Skin of body (tissue), 2 donors: ENCODE results near the gene YPEL4. TPM values are rescaled to one million over a fixed set of nuclear protein-coding genes. Genes with fewer than 3 reads are reported as not detected.
"Not testable (repeated sequence)": the region's sequence is repeated elsewhere in the genome, so short reads cannot be mapped to it uniquely, and the experiment has no call there.

Experiments
- DNase-seq: peaks from one replicate; lab custom pipeline; 2025; lab: John Stamatoyannopoulos, UW
- total RNA-seq: library from RNA; depleted of rRNA; stranded (reverse); fragments of >200 nt; gene quantifications from one replicate; pipeline ENCODE4 v1.2.3, GENCODE V29; 2014

YPEL4 gene, protein sequence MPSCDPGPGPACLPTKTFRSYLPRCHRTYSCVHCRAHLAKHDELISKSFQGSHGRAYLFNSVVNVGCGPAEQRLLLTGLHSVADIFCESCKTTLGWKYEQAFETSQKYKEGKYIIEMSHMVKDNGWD
- total RNA-seq = 1.1 TPM

DNA sequence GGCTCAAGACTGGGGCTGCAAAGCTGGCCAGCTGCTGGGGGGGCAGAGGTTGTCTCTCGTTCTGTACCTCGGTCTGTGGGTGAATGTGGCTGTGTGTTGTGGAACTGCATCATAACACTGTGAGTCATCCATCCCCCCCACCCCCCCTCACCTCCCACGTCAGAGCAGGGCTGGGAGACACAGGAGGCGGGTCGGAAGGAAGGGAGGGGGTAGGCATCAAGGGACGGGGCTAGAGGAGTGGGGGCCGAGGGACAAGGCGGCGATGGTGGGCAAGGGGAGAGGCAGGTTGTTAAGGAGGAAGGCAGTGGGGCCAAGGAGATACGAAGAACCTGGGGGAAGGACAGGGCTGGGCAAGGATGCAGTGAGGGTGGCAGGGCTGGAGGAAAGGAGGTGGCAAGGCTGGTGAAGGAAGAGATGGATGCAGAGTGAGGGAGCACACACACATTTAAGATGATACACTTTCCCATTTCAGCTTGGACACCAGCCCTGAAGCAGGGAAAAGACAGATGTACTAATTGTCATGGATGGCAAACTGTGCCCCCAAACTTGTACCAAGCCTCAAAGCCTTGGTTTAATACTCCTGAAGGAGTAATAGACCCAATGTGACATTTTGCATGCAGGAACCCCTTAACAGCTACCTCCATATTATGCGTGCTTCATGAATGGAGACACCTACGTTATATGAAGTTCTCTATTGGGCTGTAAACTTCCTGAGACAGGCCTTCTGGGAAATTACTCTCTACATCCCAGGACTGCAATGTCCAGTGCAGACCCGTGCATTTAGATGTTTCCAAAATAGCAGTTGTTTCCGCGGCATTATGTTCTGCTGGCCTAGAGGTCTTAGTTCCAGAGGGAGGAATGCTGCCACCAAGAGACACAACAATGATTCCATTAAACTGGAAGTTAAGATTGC is at the start of gene YPEL4:
TSS of gene YPEL4 (minus strand) at position 87 of the 913 bp plus-strand sequence. CDS start 2,805 bp downstream, outside the sequence.
- DNase-seq = peak; percentile 55

DNA sequence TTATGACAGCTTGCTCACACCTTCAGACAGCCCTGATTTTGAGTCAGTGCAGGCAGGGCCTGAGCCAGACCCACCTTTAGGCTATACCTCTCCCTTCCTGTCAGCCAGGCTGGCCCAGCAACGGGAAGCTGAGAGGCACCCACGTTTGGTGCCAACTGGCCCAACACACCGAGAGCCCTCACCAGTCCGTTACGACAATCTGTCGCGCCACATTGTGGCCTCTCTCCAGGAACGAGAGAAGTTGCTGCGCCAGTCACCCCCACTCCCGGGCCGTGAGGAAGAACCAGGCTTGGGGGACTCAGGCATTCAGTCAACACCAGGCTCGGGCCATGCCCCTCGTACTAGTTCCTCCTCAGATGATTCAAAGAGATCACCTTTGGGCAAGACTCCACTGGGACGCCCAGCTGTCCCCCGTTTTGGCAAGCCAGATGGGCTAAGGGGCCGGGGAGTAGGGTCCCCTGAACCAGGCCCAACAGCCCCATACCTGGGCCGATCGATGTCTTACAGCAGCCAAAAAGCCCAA is 49.2 kb upstream of the YPEL4 start:
- no peak for DNase-seq

DNA sequence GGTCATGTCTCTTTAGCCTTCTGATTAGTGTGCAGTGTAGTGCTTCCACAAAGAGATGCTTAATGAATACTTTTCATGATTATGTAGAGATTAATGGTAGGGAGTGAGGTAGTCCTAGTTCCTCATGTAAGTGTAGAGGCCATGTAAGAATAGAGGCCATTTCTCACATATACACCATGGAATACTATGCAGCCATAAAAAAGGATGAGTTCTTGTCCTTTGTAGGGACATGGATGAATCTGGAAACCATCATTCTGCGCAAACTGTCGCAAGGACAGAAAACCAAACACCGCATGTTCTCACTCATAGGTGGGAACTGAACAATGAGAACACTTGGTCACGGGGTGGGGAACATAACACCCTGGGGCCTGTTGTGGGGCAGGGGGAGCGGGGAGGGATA is 40.8 kb upstream of the YPEL4 start:
- not testable (repeated sequence) for DNase-seq

DNA sequence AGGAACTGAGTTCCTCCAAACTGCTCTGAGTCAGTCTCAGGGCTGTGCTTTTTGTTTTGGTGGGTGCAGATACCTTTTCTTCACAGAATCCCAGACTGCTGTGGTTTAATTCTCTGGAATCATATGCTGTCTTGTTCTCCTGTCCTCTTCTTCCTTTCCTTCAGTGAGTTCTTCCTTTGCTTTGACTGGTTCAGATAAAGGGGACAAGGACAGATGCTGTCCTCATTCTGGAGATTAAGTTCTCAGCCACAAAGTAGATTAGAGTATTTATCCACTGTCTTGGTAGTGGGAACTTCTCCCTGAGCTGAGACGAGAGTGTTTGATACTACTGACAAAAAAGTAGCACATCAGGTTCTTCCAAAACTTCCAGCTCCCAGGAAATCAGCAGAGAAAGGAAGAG is 31.5 kb upstream of the YPEL4 start:
- DNase-seq = no peak

DNA sequence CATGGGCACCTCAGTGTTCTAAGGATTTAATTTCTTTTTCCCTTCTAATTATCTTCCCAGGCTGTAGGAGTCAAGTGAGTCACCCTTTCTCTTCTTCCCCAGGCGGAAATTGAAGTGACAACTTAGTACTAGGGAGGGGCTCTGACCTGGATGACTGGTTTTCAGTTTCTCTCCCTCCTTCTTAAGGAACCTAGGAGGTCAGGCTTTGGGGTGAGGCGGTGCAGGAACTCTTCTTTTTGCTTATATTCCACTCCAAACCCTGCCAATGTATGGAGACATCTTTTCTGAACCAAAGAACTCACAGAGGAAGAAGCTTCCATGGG is 30.8 kb upstream of the YPEL4 start:
- no peak for DNase-seq

DNA sequence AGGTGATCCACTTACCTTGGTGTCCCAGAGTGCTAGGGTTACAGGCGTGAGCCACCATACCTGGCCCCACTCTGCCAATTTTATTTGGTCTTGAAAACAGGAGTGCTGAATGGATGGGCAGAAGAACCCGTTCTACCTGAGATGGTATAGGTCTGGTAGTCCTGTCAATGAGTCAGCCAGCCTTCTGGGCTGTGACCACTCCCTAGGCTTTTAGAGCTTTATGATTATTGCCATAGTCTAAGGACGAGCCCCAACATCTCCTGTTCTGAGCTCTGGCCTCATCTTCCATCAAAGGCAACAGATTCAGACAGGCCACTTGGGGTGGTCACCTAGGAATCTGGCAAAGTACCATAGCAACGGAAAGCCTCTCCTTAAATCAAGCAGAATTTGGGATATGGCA is 29.7 kb upstream of the YPEL4 start:
- no peak for DNase-seq

DNA sequence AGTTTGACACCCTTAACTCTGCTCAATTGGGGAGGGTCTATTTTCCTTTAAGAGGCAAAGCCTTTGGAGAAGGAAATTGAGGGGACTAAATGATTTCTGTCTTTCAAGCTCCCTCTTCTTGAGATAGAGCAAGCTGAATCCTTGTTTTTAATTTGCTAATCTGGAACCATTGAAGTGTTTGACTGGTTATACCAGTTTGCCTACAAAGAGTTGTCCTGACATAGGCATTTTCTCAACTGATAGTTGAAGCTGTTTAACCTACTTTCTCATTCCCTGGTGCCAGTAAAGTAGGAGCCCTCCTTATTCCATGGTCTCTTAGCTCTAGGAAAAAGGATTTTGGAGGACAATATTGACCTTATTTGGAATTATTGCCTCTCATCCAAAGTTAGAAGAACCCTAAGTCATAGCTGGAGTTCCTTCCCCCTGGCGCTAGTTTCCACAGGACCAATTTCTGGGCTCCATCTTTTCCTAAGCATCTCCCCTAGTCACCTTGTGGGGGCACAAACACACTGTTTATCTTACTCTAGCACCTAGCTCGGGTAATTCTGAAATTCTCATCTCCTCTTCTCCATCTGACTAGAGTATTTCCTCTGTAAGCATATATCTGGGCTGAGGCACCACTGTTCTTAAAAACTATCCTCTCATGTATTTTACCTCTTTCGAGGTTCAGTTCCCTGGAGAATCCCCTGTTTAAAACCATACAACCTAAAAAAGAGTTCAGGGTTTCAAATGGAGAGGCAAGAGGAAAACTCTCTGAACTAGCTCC is 25.6 kb upstream of the YPEL4 start:
- DNase-seq = no peak

DNA sequence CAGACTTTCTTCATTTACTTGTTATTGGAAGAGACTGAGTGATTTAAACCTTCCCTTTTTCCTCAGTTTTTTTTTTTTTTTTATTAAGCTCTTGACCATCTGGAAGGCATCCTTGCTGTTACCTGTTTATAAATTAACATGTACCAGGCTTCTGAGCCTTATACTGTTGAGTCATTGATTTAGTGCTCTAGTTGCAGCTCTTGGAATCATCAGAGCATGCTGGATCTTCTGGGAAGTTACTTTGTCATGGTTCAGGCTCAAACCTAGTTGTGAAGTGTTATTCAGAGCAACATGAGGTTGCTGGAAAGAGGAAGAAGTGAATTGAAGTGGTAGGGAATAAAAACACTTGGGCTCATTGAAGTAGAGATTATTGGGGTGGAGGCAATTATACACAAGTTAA is 24.5 kb upstream of the YPEL4 start:
- no peak for DNase-seq

DNA sequence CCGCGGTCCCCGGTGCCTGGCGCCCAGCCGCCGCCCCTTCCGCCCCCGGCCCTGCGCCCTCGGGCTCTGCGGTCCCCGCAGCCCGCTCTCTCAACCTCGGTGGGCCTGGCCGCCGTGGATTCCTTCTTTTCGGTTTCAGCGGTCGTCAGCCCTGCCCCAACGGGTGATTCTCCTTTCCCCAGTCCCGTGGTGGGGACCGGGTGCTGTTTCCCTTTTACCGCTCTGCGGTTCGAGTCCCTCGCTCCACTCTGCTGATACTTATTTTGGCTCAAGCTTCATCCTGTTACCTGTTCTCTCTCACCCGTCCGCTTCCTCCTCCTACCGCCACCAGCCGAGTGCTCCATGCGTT is 18.7 kb upstream of the YPEL4 start:
- no peak for DNase-seq

DNA sequence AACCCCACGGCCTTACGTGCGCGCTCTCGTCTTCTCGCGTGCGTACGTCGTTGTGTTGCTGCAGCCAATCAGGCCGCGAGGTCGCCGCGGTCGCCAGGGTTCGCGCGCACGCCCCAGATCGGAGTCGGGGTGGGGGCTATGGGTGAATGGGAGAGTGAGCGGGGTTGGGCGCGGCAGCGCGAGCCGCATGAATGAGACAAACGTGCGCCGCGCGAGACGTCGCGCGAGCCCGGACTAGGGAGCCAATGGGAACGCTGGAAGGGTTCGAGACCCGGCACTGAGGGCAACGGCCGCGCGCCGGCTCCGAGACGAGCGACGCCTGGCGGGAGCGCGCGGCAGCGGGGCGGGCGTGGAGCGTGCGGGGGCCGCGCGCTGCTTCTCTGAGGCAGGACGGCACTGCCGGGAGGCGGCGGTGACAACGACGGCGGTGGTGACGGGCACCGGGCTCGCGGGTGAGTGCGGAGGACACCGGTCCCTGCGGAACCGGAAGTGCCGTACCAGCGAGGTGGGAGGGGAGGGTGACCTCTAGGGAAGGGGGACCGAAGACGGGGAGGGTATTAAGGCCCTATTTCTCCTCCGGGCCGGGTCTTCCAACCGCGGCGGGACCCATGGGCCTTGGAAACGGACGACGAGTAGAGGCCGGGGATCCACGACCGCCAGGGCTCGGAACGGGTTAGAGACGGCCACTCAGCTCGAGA is 18.2 kb upstream of the YPEL4 start, which contains the start of gene ZDHHC5:
TSS of gene ZDHHC5 (plus strand) at position 379 of the 698 bp plus-strand sequence. CDS start 4,977 bp downstream, outside the sequence.
- DNase-seq = peak; percentile 100

DNA sequence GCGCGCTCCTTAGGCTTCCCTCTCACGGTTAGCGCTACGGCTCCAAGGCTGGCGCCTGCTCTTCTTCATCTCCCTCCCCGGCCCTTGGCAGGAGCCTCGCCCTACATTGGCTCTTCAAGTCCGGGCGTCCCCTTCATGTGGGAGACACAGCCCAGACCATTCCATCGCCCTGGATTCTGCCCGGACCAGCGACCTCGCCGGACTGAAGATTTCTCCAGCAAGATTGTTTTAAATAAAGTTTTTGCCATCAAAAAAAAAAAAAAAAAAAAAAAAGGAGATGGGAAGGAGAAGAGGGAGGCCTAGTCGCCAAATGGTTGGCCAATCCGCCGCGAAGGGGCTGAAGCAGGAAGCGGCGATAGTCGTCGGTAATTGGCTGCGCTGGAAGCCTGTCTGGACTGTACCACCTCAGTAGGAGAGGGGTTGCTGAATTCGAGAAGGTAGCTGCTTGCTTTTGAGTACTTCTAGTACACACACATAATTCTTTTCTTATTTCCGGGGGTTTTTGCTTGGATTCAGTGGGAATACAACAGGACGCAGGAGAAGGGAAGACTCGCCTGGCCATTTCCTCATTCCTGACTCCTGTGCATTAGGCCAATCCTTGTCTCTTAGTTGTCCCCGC is 17.5 kb upstream of the YPEL4 start:
- peak; percentile 100 for DNase-seq

DNA sequence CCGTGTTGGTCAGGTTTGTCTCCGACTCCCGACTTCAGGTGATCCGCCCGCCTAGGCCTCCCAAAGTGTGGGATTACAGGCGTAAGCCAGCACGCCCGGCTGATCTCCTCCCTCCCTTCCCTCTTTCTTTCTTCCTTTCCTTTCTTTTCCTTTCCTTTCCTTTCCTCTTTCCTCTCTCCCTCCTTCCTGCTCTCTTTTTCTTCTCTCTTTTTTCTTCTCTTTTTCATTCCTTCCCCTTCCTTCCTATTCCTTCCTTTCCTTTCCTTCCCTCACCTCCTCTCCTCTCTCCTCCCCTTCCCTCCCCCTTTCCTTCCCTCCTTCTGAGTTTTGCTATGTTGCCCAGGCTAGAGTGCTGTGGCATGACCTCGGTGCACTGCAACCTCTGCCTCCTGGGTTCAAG is 14.3 kb upstream of the YPEL4 start:
- no peak for DNase-seq

DNA sequence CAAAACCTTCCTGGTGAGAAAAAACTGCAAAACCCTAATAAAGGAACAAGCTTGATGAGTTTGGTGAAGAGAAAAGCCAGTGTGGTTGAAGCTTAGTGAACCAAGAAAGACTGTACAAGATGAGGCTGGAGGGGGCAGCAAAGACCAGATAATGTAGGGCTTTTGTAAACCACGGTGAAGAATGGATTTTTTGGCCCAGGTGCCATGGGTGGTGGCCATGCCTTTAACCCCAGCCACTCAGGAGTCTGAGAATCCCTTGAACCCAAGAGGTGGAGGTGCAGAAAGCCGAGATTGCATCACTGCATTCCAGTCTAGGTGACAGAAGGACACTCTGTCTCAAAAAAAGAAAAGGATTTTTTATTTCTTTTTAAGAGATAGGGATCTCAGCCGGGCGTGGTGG is 13.2 kb upstream of the YPEL4 start:
- no peak for DNase-seq

DNA sequence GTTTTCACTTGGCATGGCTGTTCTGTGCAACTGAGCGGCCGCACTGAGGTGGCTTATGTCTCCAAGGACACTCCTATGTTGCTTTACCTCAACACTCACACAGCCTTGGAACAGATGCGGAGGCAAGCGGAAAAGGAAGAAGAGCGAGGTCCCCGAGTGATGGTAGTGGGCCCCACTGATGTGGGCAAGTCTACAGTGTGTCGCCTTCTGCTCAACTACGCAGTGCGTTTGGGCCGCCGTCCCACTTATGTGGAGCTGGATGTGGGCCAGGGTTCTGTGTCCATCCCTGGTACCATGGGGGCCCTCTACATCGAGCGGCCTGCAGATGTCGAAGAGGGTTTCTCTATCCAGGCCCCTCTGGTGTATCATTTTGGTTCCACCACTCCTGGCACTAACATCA is 10.0 kb upstream of the YPEL4 start:
- no peak for DNase-seq

DNA sequence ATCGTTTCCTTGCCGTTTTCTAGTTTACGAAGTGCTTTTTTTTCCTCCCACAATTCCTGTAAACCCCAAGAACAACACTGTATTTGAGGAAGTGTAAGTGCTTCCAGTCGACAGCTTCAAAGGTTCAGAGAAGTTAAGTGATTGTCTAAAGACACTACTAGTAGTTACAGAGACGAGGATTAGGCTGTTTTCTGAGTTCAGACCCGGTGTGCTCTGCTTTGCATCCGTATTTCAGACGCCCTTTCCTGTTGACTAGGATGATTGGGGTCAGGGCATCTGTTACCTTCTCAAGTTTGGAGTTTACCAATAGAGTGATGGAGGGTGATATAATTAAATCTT is 8.3 kb upstream of the YPEL4 start:
- DNase-seq = no peak

DNA sequence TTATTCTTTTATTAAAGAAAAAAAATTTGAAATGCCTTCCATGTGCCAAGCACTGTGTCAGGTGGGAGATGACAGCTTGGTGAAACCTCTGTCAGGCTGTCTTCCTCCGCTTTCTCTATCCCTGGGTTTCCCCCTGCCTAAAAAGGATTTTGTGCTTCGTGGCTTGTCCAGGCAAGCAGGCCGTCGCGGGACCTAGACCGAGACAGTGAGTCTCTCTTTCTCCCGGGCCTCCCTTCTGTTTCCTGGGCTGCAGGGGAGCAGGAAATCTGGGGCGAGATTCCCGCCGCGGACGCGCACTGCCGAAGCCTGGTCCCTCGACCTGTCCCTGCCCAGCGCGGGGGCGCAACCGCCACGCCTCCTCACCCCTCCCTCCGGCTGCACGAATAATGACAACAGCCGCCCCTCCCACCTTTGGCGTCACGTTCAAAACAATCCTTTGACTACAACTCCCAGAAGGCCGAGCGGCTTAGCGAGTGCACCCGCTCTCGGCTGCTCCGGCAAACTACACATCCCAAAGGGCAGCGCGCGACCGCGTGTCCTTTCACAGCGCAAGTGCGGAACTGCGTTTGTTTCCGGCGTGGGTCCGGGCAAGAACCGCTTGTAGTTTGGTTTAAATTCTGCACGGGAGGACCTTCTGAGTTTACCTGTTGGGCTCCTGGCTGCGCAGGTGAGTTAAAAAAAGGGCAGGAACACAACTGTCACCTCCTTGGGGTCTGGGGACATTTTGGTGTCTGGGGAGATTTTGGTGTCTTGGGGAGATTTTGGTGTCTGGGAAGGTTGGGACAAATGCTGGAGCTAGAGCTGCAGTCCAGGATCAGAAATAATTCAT is 7.7 kb upstream of the YPEL4 start, which contains the start of gene CLP1:
TSS of gene CLP1 (plus strand) at position 569 of the 829 bp plus-strand sequence. CDS start 1,715 bp downstream, outside the sequence.
- peak; percentile 99 for DNase-seq

DNA sequence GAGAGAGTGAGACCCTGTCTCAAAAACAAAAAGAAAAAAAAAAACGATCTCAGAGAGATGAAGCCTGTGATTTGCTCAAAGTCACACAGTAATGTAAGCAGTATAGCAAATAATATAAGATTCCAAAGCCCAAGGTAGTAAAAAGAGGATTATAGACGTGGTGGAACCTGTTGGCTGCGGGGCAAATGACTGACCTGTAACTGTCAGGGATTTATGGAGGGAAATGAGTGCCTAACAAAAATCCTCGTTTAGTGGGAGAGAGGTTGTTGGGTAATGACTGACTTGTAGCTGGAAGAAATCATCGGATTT is 7.1 kb upstream of the YPEL4 start:
- no peak for DNase-seq

DNA sequence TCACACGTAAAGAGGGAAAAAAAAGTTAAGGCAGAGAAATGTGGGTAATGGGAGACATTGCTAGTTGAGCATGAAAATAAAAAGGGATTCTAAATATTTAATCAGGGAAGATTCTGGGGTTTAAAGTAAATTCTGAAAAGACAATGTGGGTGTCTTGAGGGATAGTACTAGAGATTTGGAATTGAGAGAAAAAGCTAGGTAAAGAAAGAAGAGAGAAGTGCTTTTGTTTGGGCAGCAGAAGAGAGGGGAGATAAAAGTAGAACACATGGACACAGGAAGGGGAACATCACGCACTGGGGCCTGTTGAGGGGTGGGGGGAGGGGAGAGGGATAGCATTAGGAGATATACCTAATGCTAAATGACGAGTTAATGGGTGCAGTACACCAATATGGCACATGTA is 3.5 kb upstream of the YPEL4 start:
- DNase-seq = no peak

DNA sequence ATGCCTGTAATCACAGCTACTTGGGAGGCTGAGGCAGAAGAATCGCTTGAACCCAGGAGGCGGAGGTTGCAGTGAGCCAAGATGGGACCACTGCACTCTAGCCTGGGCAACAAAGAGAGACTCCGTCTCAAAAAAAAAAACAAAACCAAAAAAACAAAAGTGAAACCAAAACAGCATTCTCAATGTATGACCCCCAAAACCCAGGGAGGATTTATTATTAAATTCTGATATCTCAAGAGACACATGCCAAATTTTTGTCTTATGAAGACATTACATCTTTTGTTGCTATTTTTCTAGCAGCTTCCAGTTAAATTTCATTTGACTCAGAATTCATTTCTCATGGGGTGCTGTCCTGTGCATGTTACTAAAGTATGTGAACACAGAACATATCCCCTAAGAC is 3.0 kb upstream of the YPEL4 start:
- no peak for DNase-seq

DNA sequence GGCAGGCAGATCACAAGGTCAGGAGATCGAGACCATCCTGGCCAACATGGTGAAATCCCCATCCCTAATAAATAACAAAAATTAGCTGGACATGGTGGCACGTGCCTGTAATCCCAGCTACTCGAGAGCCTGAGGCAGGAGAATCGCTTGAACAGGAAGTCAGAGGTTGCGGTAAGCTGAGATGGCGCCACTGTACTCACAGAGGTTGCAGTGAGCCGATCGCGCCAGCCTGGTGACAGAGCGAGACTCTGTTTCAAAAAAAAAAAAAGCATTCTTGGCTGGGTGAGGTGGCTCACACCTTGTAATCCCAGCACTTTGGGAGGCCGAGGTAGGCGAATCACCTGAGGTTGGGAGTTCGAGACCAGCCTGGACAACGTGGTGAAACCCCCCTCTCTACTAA is 2.5 kb upstream of the YPEL4 start:
- not testable (repeated sequence) for DNase-seq
